OCI-LY3 (cell line): ENCODE data around the gene ZYG11A.

Experiments used
- EZH2phosphoT487 ChIP-seq: fragments of 200-600 bp; shearing (Covaris generic); IDR thresholded peaks from 2 replicates; pipeline ENCODE4 v1.6.1; 2018; ENCODE audit warnings: antibody characterized with exemption, mixed run types, low read depth
- TF ChIP-seq, protein P1 (sequence below): fragments of 200-600, 300-600 bp; sonication (generic); IDR thresholded peaks from 2 replicates; pipeline ENCODE4 v1.5.1; 2014; ENCODE audit warnings: antibody characterized with exemption, low read length, low read depth

DNA sequence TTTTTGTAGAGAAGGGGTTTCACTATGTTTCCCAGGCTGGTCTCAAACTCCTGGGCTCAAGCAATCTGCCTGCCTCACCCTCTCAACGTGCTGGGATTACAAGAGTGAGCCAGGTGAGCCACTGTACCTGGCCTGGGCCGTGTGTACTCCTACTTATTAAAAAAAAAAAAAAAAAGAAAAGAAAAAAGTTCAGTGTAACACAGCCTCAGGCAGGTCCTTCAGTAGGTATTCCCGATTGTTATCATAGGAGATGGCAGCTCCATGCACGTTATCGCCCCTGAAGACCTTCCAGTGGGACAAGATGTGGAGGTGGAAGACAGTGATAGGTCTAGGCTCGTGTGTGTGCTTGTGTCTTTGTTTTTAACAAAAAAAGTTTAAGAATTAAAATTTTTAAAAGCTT lies 75.6 kb downstream of the ZYG11A start:
- TF ChIP-seq, protein P1, sequence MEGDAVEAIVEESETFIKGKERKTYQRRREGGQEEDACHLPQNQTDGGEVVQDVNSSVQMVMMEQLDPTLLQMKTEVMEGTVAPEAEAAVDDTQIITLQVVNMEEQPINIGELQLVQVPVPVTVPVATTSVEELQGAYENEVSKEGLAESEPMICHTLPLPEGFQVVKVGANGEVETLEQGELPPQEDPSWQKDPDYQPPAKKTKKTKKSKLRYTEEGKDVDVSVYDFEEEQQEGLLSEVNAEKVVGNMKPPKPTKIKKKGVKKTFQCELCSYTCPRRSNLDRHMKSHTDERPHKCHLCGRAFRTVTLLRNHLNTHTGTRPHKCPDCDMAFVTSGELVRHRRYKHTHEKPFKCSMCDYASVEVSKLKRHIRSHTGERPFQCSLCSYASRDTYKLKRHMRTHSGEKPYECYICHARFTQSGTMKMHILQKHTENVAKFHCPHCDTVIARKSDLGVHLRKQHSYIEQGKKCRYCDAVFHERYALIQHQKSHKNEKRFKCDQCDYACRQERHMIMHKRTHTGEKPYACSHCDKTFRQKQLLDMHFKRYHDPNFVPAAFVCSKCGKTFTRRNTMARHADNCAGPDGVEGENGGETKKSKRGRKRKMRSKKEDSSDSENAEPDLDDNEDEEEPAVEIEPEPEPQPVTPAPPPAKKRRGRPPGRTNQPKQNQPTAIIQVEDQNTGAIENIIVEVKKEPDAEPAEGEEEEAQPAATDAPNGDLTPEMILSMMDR = no peak
- no peak for TF ChIP-seq EZH2phosphoT487
